Omental fat pad (tissue), 4 donors: Measurements from ENCODE around the gene JADE2. TPM values are rescaled to one million over a fixed set of nuclear protein-coding genes. Genes with fewer than 3 reads are reported as not detected.

Experiments
- ATAC-seq: fragments of 150-250 bp; one replicate; pipeline ENCODE4 v1.9.1; 2016; ENCODE audit warnings: mild to moderate bottlenecking, moderate library complexity; ENCODE audit not compliant: low FRiP score
- DNase-seq: peaks from one replicate; pipeline ENCODE4 v3.0.0-alpha.2; 2019; ENCODE audit warnings: low spot score
- total RNA-seq, 4 donors: library from RNA; depleted of rRNA; stranded (reverse); fragments of >200 nt; gene quantifications; one replicate each; pipeline ENCODE4 v1.1.0, GENCODE V29; 2016
- TF ChIP-seq, protein P1 (sequence below), 3 donors: fragments of 450-650 bp; IDR thresholded peaks; one replicate each; pipeline ENCODE4 v1.5.1; 2016 to 2017; ENCODE audit warnings: antibody characterized with exemption in 3 of 3, mild to moderate bottlenecking in 3 of 3, moderate library complexity in 2 of 3

JADE2 gene
- total RNA-seq, 4 donors from 2014 or later: 17.8 to 72.7 (median 33.8) TPM

DNA sequence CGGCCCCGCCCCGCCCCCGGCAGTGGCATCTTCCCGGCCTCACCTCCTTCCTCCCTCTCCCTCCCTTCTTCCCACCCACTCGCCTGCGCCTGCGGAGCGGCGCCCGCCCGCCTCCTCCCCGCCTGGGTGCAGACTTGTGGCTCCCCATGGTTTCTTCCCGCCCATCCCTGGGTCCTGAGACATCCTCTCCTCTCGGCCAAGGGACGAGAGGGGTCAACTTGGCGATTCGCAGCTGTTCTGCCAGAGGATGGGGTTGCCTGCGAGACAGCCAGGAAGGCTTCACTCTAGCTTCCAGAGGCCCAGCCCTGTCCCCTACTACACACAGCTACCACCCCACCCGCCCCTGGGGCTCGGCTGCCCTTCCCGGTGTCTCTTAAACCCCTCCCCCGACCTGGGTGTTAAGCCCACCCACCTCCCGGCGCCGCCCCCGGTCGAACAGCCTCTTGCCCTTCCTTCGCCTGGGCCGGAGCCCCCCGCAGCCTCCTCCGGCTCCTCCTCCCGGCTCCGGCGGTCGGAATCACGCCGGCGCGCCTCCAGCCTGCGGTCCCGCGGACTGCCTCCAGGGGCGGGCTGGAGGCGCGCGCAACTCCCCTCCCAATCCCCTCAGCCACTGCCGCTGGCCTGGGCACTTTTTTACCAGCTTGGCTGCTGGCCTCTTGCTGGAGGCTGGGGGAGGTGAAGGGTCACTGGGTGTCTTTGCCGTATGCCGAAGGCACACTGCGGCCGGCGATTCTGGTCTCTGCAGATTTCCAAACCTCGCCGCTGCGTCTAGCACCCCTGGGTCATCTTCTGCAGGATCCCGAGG, 1.9 kb downstream of the JADE2 start:
- TF ChIP-seq, protein P1, sequence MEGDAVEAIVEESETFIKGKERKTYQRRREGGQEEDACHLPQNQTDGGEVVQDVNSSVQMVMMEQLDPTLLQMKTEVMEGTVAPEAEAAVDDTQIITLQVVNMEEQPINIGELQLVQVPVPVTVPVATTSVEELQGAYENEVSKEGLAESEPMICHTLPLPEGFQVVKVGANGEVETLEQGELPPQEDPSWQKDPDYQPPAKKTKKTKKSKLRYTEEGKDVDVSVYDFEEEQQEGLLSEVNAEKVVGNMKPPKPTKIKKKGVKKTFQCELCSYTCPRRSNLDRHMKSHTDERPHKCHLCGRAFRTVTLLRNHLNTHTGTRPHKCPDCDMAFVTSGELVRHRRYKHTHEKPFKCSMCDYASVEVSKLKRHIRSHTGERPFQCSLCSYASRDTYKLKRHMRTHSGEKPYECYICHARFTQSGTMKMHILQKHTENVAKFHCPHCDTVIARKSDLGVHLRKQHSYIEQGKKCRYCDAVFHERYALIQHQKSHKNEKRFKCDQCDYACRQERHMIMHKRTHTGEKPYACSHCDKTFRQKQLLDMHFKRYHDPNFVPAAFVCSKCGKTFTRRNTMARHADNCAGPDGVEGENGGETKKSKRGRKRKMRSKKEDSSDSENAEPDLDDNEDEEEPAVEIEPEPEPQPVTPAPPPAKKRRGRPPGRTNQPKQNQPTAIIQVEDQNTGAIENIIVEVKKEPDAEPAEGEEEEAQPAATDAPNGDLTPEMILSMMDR (IDR thresholded peaks at IDR 0.05): peak in 2 of 3 donors; percentile 66 to 87
- DNase-seq (peak; percentile 30), ATAC-seq (peak; percentile 72)

DNA sequence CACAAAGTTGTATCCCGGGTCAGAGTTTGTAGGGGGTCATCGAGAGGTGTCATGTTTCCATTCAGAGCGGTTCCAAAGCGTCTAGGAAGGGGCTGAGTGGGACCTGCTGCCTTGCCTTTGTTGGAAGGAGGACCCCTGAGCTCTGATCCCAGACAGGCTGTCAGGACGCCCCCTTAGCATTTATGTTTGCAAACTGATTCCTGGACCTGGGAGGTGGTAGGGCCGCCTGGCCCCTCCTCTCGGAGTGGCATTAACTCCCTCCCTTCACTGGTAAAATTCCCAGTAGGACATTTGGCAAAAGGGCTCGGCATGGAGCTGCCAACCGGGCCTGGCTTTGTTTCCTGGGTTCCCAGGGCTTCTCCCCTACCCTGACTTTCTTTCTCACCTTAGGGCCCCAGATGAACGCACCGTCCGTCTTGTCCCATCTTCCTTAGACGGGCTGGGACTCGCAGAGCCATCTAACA, 2.5 kb downstream of the JADE2 start:
- ATAC-seq: no peak
- no peak for DNase-seq
- TF ChIP-seq, protein P1 (IDR thresholded peaks at IDR 0.05): no peak

DNA sequence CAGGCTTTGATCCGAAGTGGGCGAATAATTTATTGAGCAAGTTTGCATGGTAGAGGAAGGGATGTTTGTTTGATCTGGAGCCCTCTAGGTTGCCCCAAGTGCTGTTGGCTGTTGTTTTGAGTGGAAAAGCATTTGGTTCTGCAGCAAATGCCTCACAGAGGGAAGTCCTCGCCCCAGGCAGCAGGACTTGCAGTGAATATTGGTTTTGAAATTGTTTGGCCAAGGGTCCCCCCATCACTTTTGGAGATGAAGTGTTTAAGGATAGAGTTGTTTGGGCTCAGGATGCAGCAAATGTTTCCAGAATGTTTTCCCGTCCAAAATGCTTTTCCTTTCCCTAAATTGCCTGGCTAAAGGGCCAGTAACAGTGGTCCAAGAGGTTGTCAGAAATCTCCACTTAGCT, 3.1 kb downstream of the JADE2 start:
- DNase-seq: no peak
- ATAC-seq: no peak
- TF ChIP-seq, protein P1 (IDR thresholded peaks at IDR 0.05): no peak

DNA sequence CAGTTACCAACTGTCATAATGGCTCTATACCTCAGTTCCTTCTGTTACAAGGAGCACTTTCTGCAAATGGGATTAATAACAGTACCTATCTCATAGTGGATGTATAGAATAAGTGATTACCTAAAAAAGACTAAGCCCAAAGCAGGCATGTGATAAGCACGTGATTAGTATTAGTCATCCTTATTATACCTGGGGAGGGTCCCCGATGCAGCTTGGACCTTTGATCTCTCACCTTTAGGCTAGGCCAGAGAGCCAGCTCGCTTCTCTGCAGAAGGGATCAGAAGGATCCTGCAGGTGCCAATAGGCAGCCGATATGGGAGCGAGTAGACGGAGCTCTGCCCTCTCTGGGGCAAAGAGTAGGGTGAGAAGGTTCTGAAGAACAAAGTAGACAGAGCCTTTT, 4.0 kb downstream of the JADE2 start:
- TF ChIP-seq, protein P1 (IDR thresholded peaks at IDR 0.05): no peak
- ATAC-seq: no peak
- no peak for DNase-seq

DNA sequence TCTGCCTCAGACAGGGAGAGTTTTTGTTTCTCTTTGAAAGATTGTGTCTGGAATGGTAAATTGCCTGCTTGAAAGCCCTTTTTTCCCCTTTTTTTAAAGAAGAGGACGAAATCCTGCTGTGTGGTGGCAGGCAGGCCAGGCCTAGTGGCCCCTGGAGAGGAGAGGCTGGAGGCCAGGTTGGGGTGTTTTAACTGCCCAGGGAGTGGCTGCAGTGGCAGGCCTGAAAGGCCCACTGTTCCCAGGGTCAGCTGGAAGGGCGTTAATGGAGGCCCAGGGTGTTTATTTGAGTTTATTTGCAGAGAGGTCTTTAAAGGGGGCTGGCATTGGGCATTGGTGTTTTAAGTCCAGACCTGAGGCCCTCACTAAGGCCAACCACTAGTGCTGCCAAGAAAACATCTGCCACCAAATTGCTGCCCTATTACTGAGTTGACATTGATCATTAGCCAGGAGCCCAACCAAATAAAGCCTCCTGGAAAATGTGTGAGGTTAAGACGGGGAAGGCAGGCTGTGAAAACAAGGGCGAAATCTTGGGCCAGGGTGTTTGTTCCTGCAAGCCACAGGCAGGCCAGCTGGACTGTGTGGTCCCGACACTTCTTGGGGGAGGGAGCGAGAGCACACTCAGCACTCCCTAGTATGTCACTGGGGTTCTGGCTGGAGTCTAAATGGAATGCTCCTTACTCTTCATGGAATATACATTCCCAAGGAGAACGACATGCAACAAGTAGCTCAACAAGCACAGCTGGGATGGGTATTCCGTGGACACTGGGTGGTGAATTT, 5.0 kb downstream of the JADE2 start:
- no peak for DNase-seq
- no peak for ATAC-seq
- TF ChIP-seq, protein P1 (IDR thresholded peaks at IDR 0.05): no peak

DNA sequence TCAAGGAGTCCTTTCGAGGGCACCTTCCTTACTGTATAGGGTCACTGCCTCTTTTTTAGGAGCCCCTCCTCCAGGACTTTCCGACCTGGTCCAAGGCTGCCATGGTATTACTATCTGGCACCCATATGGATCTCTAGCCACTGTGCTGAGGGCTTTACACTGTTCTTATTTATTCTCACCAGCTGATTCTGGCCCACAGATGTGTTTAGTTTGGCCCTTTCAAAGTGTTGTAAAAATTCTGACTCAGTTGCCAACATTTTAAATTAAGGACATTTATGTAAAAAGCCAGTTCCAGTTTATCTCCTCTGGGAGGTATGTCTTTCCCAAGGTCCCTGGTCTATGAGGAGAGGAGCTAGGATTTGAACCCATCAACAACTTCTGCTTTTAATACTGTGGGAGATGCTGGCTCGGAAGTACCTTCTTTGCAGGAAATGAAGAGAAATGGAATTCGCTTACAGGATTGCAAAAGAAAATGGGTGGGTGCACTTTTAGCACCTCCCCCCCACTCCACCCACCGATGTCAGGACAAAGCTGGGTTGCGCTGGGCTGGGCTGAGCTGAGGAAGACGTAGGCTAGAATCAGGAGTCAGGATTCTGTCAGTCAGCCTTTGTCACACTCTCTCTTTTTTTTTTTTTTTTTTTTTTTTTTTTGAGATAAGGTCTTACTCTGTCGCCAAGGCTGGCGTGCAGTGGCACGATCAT, 7.8 kb downstream of the JADE2 start:
- TF ChIP-seq, protein P1 (IDR thresholded peaks at IDR 0.05): no peak
- ATAC-seq (no peak), DNase-seq (no peak)
